ENCODE data around the gene PPP1R7. TPM values are rescaled to one million over a fixed set of nuclear protein-coding genes. Genes with fewer than 3 reads are reported as not detected.

Gene PPP1R7
- polyA plus RNA-seq, 1 donor from 2014 or later, result 59.3 TPM

DNA sequence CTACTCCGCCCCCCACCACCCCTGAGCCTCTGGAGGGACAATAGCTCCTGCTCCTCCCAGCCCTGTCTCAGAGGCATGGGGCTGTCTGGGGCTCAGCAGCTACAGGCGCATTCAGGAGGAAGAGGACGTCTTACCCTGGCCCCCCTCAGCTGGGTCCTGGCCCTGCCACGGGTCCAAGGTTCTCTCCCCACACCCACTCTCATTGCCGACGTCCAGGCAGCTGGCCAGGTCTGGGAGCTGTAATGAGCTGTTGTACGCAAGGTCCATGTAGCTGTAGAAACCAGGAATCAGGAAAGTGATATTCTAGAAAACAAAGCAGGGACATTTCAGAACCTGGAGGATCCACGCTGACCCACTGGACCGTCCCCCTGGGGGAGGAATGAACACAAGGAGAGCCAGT lies 14.5 kb upstream of the PPP1R7 start:
- H3K27ac ChIP-seq (ENCODE audit: low read length), result no peak overlapping the region
- no peak overlapping the region for H2AFZ ChIP-seq (ENCODE audit: low read depth, low read length)
- H3K27me3 ChIP-seq (ENCODE audit: insufficient read depth, low read depth, low read length), result no peaks in the 10 kb centered on the region
- no peaks in the 10 kb centered on the region for H3K36me3 ChIP-seq (ENCODE audit: insufficient read depth, low read length)
- H3K4me2 ChIP-seq (ENCODE audit: low read length), result no peak overlapping the region
- no peaks in the 10 kb centered on the region for H3K79me2 ChIP-seq (replicated peaks; ENCODE audit: insufficient read depth, low read length)
- H3K9ac ChIP-seq (ENCODE audit: low read length), result no peak overlapping the region
- no peaks in the 10 kb centered on the region for H4K20me1 ChIP-seq (ENCODE audit: insufficient read depth)
- TF ChIP-seq RAD21 (conservative IDR thresholded peaks at IDR 0.05) (no peak), EP300 (conservative IDR thresholded peaks at IDR 0.05; ENCODE audit: poor library complexity, severe bottlenecking) (no peak), MXI1 (conservative IDR thresholded peaks at IDR 0.05; ENCODE audit: poor library complexity, severe bottlenecking) (no peak), POLR2AphosphoS5 (IDR thresholded peaks at IDR 0.05) (no peak), SMC3 (conservative IDR thresholded peaks at IDR 0.05; ENCODE audit: poor library complexity) (no peak), TAF1 (IDR thresholded peaks at IDR 0.05; ENCODE audit: low read depth) (no peak), EZH2 (IDR thresholded peaks at IDR 0.05; ENCODE audit: borderline replicate concordance, insufficient read depth, low read length, poor library complexity, severe bottlenecking) (no peak)
- TF ChIP-seq, protein P1, sequence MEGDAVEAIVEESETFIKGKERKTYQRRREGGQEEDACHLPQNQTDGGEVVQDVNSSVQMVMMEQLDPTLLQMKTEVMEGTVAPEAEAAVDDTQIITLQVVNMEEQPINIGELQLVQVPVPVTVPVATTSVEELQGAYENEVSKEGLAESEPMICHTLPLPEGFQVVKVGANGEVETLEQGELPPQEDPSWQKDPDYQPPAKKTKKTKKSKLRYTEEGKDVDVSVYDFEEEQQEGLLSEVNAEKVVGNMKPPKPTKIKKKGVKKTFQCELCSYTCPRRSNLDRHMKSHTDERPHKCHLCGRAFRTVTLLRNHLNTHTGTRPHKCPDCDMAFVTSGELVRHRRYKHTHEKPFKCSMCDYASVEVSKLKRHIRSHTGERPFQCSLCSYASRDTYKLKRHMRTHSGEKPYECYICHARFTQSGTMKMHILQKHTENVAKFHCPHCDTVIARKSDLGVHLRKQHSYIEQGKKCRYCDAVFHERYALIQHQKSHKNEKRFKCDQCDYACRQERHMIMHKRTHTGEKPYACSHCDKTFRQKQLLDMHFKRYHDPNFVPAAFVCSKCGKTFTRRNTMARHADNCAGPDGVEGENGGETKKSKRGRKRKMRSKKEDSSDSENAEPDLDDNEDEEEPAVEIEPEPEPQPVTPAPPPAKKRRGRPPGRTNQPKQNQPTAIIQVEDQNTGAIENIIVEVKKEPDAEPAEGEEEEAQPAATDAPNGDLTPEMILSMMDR (IDR thresholded peaks at IDR 0.05; ENCODE audit: poor library complexity, severe bottlenecking), result no peak
- TF ChIP-seq, protein P2, sequence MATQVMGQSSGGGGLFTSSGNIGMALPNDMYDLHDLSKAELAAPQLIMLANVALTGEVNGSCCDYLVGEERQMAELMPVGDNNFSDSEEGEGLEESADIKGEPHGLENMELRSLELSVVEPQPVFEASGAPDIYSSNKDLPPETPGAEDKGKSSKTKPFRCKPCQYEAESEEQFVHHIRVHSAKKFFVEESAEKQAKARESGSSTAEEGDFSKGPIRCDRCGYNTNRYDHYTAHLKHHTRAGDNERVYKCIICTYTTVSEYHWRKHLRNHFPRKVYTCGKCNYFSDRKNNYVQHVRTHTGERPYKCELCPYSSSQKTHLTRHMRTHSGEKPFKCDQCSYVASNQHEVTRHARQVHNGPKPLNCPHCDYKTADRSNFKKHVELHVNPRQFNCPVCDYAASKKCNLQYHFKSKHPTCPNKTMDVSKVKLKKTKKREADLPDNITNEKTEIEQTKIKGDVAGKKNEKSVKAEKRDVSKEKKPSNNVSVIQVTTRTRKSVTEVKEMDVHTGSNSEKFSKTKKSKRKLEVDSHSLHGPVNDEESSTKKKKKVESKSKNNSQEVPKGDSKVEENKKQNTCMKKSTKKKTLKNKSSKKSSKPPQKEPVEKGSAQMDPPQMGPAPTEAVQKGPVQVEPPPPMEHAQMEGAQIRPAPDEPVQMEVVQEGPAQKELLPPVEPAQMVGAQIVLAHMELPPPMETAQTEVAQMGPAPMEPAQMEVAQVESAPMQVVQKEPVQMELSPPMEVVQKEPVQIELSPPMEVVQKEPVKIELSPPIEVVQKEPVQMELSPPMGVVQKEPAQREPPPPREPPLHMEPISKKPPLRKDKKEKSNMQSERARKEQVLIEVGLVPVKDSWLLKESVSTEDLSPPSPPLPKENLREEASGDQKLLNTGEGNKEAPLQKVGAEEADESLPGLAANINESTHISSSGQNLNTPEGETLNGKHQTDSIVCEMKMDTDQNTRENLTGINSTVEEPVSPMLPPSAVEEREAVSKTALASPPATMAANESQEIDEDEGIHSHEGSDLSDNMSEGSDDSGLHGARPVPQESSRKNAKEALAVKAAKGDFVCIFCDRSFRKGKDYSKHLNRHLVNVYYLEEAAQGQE (IDR thresholded peaks at IDR 0.05; ENCODE audit: borderline replicate concordance), result no peak
- H3K9me3 ChIP-seq (ENCODE audit: low read length), result no peaks in the 10 kb centered on the region
- H3K4me3 ChIP-seq (ENCODE audit: low read length), result no peak overlapping the region
- no peaks in the 10 kb centered on the region for H3K9me2 ChIP-seq (ENCODE audit: insufficient read depth, low read length)
- H3F3A ChIP-seq (ENCODE audit: insufficient read depth, low read length, poor library complexity, severe bottlenecking), result no peaks in the 10 kb centered on the region

DNA sequence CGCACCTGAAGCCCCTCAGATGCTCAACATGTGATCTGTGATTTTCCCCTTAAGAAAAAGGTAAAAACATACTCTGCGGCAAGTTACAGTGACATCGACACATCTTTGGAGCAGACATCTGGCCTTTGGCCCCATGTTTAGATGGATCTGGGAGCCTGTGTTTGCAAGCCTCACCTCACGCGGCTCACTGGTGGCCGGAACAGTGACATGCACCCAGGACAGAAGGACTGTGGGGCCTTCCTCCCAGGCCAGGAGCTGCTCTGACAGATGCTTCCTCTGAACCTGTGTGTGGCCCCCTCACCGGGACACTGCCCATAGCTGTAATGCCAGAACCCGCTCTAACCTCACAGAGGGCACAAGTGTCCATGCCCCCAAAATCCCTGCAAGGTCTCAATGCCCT lies 14.1 kb upstream of the PPP1R7 start:
- no peaks in the 10 kb centered on the region for H4K20me1 ChIP-seq (ENCODE audit: insufficient read depth)
- H3K36me3 ChIP-seq (ENCODE audit: insufficient read depth, low read length), result no peaks in the 10 kb centered on the region
- no peaks in the 10 kb centered on the region for H3K79me2 ChIP-seq (replicated peaks; ENCODE audit: insufficient read depth, low read length)
- TF ChIP-seq RAD21 (conservative IDR thresholded peaks at IDR 0.05) (no peak), SMC3 (conservative IDR thresholded peaks at IDR 0.05; ENCODE audit: poor library complexity) (no peak)
- H3K27me3 ChIP-seq (ENCODE audit: insufficient read depth, low read depth, low read length), result no peaks in the 10 kb centered on the region
- no peaks in the 10 kb centered on the region for H3K9me3 ChIP-seq (ENCODE audit: low read length)
- no peak overlapping the region for H2AFZ ChIP-seq (ENCODE audit: low read depth, low read length)
- H3K4me3 ChIP-seq (ENCODE audit: low read length), result no peak overlapping the region
- H3K4me2 ChIP-seq (ENCODE audit: low read length), result no peak overlapping the region
- no peak overlapping the region for H3K9ac ChIP-seq (ENCODE audit: low read length)
- no peaks in the 10 kb centered on the region for H3K9me2 ChIP-seq (ENCODE audit: insufficient read depth, low read length)
- H3K27ac ChIP-seq (ENCODE audit: low read length), result no peak overlapping the region
- no peaks in the 10 kb centered on the region for H3F3A ChIP-seq (ENCODE audit: insufficient read depth, low read length, poor library complexity, severe bottlenecking)

All from neural cell (in vitro differentiated cells).